Measurements from ENCODE around the gene KRTAP4-4.

KRTAP4-4 gene

DNA sequence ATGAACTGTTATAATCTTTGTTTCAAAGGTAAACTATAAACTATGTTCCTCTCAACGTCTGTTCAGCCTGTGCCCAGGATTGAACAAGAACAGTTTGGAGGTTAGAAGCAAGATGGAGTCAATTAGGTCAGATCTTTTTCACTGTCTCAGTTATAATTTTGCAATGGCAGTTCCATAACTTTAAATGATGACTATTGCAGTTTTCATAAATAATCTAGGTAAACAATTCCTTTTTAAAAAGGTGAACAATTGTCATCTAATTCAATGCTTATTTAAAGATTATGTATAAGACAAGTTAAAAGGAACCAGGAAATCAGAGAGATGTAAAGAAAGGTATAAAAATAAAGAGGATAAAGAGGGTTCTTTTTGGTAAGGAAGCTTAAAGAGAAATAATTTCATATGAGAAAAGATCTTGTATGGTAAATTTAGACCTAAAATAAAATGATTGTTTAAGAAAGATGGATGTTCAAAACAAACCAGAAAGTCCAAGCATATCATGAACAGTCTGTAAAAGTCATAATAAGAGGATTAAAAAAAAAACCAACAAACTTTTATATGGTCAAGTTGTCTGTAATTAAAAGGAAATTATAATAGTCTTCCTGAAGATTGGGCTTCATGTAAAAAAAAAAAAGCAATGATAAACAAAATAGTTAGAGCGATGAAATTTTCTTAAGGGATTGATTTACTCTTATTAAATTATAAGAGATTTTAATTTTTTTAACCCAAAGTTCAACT lies 49.2 kb downstream of the KRTAP4-4 start:
- no peak for DNase-seq (ENCODE audit: low spot score)

All from CD4-positive, alpha-beta T cell treated with Interleukin-15 for 4 hours (primary cell).